Small intestine (tissue), 7 donors: Measurements from ENCODE around the gene GSTO1. TPM values are rescaled to one million over a fixed set of nuclear protein-coding genes. Genes with fewer than 3 reads are reported as not detected.
A peak's percentile ranks its signal among the peaks of the same experiment; 100 is the strongest.

ENCODE experiments used
- DNase-seq, 2 donors: peaks; one replicate each; pipeline versions ENCODE4 v3.0.0 to v3.0.0-alpha.2; 2013
- FAIRE-seq: peaks from 2 replicates; lab custom pipeline; 2012; peaks lifted over from hg19 to GRCh38; lab: Jason Lieb, UNC
- H3K27ac ChIP-seq, 3 donors: one replicate each; pipeline ENCODE4 v1.5.1; 2013; ENCODE audit warnings: low read length in 2 of 3, mild to moderate bottlenecking in 2 of 3, control low read depth in 1 of 3, inconsistent platforms in 1 of 3, low read depth in 1 of 3, moderate library complexity in 1 of 3
- H3K27me3 ChIP-seq, 3 donors: one replicate each; pipeline ENCODE4 v1.6.1; 2013; ENCODE audit warnings: low read length in 3 of 3, inconsistent platforms in 1 of 3; ENCODE audit not compliant: control insufficient read depth in 3 of 3, insufficient read depth in 3 of 3
- H3K36me3 ChIP-seq, 3 donors: one replicate each; pipeline ENCODE4 v1.6.1; 2013; ENCODE audit warnings: low read length in 3 of 3, inconsistent platforms in 1 of 3, low read depth in 1 of 3, mild to moderate bottlenecking in 1 of 3, moderate library complexity in 1 of 3; ENCODE audit not compliant: control insufficient read depth in 3 of 3, insufficient read depth in 2 of 3
- H3K4me1 ChIP-seq, 3 donors: one replicate each; pipeline ENCODE4 v1.6.1; 2013; ENCODE audit warnings: low read length in 2 of 3, inconsistent platforms in 1 of 3, low read depth in 1 of 3, mild to moderate bottlenecking in 1 of 3, moderate library complexity in 1 of 3; ENCODE audit not compliant: control insufficient read depth in 3 of 3, insufficient read depth in 2 of 3
- H3K4me3 ChIP-seq, 3 donors: one replicate each; pipeline ENCODE4 v1.5.1; 2013; ENCODE audit warnings: low read length in 3 of 3, control low read depth in 1 of 3, inconsistent platforms in 1 of 3, low read depth in 1 of 3, mild to moderate bottlenecking in 1 of 3, moderate library complexity in 1 of 3
- H3K9me3 ChIP-seq, 2 donors: one replicate each; pipeline ENCODE4 v1.6.1; 2013; ENCODE audit warnings: low read depth in 1 of 2, low read length in 1 of 2; ENCODE audit not compliant: control insufficient read depth in 2 of 2, insufficient read depth in 1 of 2
- WGBS, 3 donors: extraction: QIAGEN DNeasy Blood & Tissue Kit; methylation state at CpG; one replicate each; pipeline ENCODE4 v1.1.7; 2013; 5-methylcytosine and 5-hydroxymethylcytosine counted together
- polyA plus RNA-seq, 4 donors: library from polyadenylated mRNA; stranded (reverse) in 3 of 4; unstranded in 1 of 4; fragments of 200-250 nt in 3 of 4; fragments of 120-200 nt in 1 of 4; gene quantifications; one replicate each; pipeline versions ENCODE4 v1.2.1 to v1.2.3, GENCODE V29; 2013
- donor health status: healthy with polysubstance abuse.
- donor health status: control.
- donor health status: control.
- donor health status: Bipolar disorder and iron deficiency.
- donor health status: healthy.

Gene GSTO1
- polyA plus RNA-seq, 4 donors = 173 to 422 (median 223) TPM

- Histone ChIP-seq H3K27ac (peak overlapping the region in 1 of 3 donors; percentile 62), H3K9me3 (peaks cover 0 to 4% of the 10 kb centered on the region in 2 donors), H3K36me3 (peaks cover 0 to 2% (median 0%) of the 10 kb centered on the region in 3 donors), H3K4me3 (no peak overlapping the region), H3K4me1 (peaks cover 9 to 34% (median 12%) of the 10 kb centered on the region in 3 donors), H3K27me3 (no peaks in the 10 kb centered on the region)
- FAIRE-seq (no peak), DNase-seq (peak; percentile 60 to 72)
These were observed 2.3 kb upstream of the GSTO1 start for GRCh38 chr10:104252368-104252767.

- H3K4me1 ChIP-seq = peaks cover 9 to 36% (median 12%) of the 10 kb centered on the region in 3 donors
- peak; percentile 88 to 95 for DNase-seq
- 26 to 64% (median 55%) methylated on average over 2 of the region's 2 CpGs for WGBS, 3 donors
- peak overlapping the region in 2 of 3 donors; percentile 36 to 93 for H3K27ac ChIP-seq
- H3K36me3 ChIP-seq = peaks cover under 1 to 7% (median 1%) of the 10 kb centered on the region in 3 donors
- no peak overlapping the region for H3K4me3 ChIP-seq
- no peak for FAIRE-seq
- H3K27me3 ChIP-seq = no peaks in the 10 kb centered on the region
- peaks cover 0 to 4% of the 10 kb centered on the region in 2 donors for H3K9me3 ChIP-seq
These were observed 1.6 kb upstream of the GSTO1 start for GRCh38 chr10:104253106-104253505.

- peak overlapping the region; percentile 80 to 86 (median 82) for H3K4me3 ChIP-seq
- peaks cover 0 to 4% of the 10 kb centered on the region in 2 donors for H3K9me3 ChIP-seq
- WGBS, 3 donors = 52 to 66% (median 57%) methylated on average over 10 of the region's 10 CpGs
- no peaks in the 10 kb centered on the region for H3K27me3 ChIP-seq
- FAIRE-seq (no peak), DNase-seq (peak in 1 of 2 donors; percentile 33)
- H3K36me3 ChIP-seq = peaks cover 6 to 12% (median 7%) of the 10 kb centered on the region in 3 donors
- H3K27ac ChIP-seq = peak overlapping the region; percentile 89 to 97 (median 93)
- peaks cover 9 to 41% (median 12%) of the 10 kb centered on the region in 3 donors for H3K4me1 ChIP-seq
These were observed 884 bp upstream of the GSTO1 start for GRCh38 chr10:104253606-104254410.

GRCh38 chr10:104255311-104255981, 754 bp downstream of the GSTO1 start:
- WGBS, 3 donors = 1% methylated on average over 12 of the region's 12 CpGs

GRCh38 chr10:104256335-104256961, 1.8 kb downstream of the GSTO1 start:
- peaks cover 0 to 4% of the 10 kb centered on the region in 2 donors for H3K9me3 ChIP-seq
- H3K4me3 ChIP-seq = peak overlapping the region in 2 of 3 donors; percentile 33 to 80
- DNase-seq (peak; percentile 45 to 49), FAIRE-seq (no peak)
- peaks cover 12 to 45% (median 13%) of the 10 kb centered on the region in 3 donors for H3K4me1 ChIP-seq
- 0 to 13% (median 7%) methylated on average over 1 of the region's 1 CpG for WGBS, 3 donors
- peak overlapping the region; percentile 25 to 93 (median 64) for H3K27ac ChIP-seq
- H3K27me3 ChIP-seq = no peaks in the 10 kb centered on the region
- H3K36me3 ChIP-seq = peaks cover 6 to 21% (median 9%) of the 10 kb centered on the region in 3 donors

More at GRCh38 chr10:104255311-104255981, 754 bp downstream of the GSTO1 start:
- H3K9me3 ChIP-seq = peaks cover 0 to 4% of the 10 kb centered on the region in 2 donors
- peak overlapping the region; percentile 80 to 86 (median 82) for H3K4me3 ChIP-seq
- no peaks in the 10 kb centered on the region for H3K27me3 ChIP-seq
- H3K36me3 ChIP-seq = peaks cover 6 to 18% (median 9%) of the 10 kb centered on the region in 3 donors
- H3K27ac ChIP-seq = peak overlapping the region; percentile 89 to 97 (median 93)
- FAIRE-seq (no peak), DNase-seq (peak; percentile 75 to 79)
- peaks cover 12 to 46% (median 13%) of the 10 kb centered on the region in 3 donors for H3K4me1 ChIP-seq

- DNase-seq = no peak
- Histone ChIP-seq H3K36me3 (peaks cover 11 to 28% (median 14%) of the 10 kb centered on the region in 3 donors), H3K9me3 (peaks cover 0 to 2% of the 10 kb centered on the region in 2 donors), H3K27ac (peak overlapping the region in 1 of 3 donors; percentile 93), H3K27me3 (no peaks in the 10 kb centered on the region), H3K4me1 (peaks cover 11 to 40% (median 15%) of the 10 kb centered on the region in 3 donors), H3K4me3 (no peak overlapping the region)
- WGBS, 3 donors = 93 to 97% (median 93%) methylated on average over 5 of the region's 5 CpGs
- no peak for FAIRE-seq
These were observed 2.5 kb downstream of the GSTO1 start for GRCh38 chr10:104257235-104257634.

- Histone ChIP-seq H3K4me3 (no peak overlapping the region), H3K9me3 (no peaks in the 10 kb centered on the region), H3K4me1 (peaks cover 11 to 32% (median 15%) of the 10 kb centered on the region in 3 donors), H3K27ac (no peak overlapping the region), H3K27me3 (no peaks in the 10 kb centered on the region), H3K36me3 (peaks cover 11 to 32% (median 16%) of the 10 kb centered on the region in 3 donors)
- FAIRE-seq (no peak), DNase-seq (no peak)
- WGBS, 3 donors = 83 to 86% (median 83%) methylated on average over 3 of the region's 3 CpGs
These were observed 3.5 kb downstream of the GSTO1 start for GRCh38 chr10:104258209-104258608.

- peaks cover 11 to 32% (median 16%) of the 10 kb centered on the region in 3 donors for H3K36me3 ChIP-seq
- H3K27ac ChIP-seq = peak overlapping the region in 2 of 3 donors; percentile 24 to 59
- no peak for DNase-seq
- FAIRE-seq = no peak
- H3K9me3 ChIP-seq = no peaks in the 10 kb centered on the region
- H3K27me3 ChIP-seq = no peaks in the 10 kb centered on the region
- H3K4me1 ChIP-seq = peaks cover 5 to 27% (median 6%) of the 10 kb centered on the region in 3 donors
- H3K4me3 ChIP-seq = no peak overlapping the region
- 86 to 93% (median 90%) methylated on average over 3 of the region's 3 CpGs for WGBS, 3 donors
These were observed 4.8 kb downstream of the GSTO1 start for GRCh38 chr10:104259456-104259855.
